ENCODE measurements around the gene SMPX.

Gene SMPX

DNA sequence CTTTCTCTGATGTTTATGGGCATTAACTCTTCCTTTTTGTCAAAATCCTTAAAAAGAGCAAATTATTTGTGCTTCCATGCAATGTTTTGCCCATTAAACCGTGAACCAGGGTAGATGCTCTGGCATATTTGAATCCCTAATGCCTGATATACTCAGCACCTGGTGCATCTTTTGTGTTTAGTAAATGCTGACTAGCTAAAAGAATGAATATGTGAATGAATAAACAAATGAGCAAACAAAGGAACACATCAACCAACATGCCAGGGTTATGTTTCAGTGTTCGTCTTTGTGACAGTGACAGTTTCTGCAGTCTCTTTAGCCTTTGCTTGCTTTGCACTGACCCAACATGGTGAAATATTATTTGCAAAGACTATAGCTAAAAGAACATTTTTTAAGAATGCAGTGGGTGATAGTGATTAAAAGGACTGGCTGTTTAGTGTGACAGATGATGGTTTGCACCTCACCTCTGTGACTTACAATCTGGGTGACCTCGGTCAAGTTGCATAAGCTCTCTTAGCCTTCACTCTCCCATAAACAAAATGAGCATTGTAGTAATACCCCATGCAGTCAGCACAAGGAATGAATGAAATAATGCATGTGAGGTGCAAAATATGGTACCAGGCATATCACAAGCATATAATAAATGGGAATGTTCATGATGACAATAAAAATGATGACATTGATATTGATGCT is 29.5 kb downstream of the SMPX start:
- H3K4me3 ChIP-seq (ENCODE audit: low read depth, low read length), result no peak overlapping the region
- no peak for DNase-seq (ENCODE audit: low read depth)
- TF ChIP-seq CTCF (conservative IDR thresholded peaks at IDR 0.05; ENCODE audit: low read depth, low read length), result no peak

DNA sequence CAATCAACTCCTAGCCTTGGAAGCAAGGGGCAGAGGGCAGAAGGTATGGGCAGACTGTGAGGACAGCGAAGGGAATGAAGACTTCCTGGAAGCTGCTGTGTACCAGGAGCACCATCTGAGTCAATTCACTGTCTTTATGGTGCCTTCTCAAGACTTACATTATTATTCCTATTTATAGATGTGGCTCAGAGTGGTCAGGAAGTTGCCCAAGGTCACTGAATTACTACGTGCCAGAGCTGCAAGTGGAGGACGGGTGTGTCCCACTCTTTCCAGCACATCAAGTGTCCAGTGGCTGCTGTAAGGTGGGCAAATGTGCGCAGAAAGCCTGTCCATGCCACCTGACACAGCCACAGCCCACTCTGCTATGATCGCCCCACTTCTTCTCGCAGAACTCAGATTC is 32.0 kb downstream of the SMPX start:
- no peak for TF ChIP-seq CTCF (conservative IDR thresholded peaks at IDR 0.05; ENCODE audit: low read depth, low read length)
- no peak for DNase-seq (ENCODE audit: low read depth)
- H3K4me3 ChIP-seq (ENCODE audit: low read depth, low read length), result no peak overlapping the region

- TF ChIP-seq CTCF (conservative IDR thresholded peaks at IDR 0.05; ENCODE audit: low read depth, low read length), result peak; percentile 71
- H3K4me3 ChIP-seq (ENCODE audit: low read depth, low read length), result no peak overlapping the region
- DNase-seq (ENCODE audit: low read depth), result peak; percentile 79
These were observed 32.4 kb downstream of the SMPX start for GRCh38 chrX:21725496-21725895.

- no peak for TF ChIP-seq CTCF (conservative IDR thresholded peaks at IDR 0.05; ENCODE audit: low read depth, low read length)
- no peak for DNase-seq (ENCODE audit: low read depth)
- no peak overlapping the region for H3K4me3 ChIP-seq (ENCODE audit: low read depth, low read length)
These were observed 34.1 kb downstream of the SMPX start for GRCh38 chrX:21723814-21724213.

DNA sequence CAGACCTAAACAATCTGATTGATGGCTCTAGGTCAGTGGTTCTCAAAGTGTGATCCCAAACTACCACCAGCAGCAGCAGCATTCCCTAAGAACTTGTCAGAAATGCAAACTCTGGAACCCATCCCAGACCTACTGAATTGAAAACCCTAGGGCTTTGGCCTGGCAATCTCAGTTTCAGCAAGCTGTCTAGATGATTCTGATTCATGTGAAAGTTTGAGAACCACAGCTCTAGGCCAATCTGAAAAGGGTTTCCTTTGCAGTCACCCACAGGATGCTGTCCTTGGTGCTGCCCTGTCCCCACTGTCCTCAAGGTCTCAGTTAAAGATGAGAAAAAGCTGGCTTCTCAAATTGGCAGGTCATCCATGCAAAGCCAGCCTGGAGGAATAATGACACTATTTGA is 34.8 kb downstream of the SMPX start:
- TF ChIP-seq CTCF (conservative IDR thresholded peaks at IDR 0.05; ENCODE audit: low read depth, low read length), result no peak
- no peak overlapping the region for H3K4me3 ChIP-seq (ENCODE audit: low read depth, low read length)
- no peak for DNase-seq (ENCODE audit: low read depth)

DNA sequence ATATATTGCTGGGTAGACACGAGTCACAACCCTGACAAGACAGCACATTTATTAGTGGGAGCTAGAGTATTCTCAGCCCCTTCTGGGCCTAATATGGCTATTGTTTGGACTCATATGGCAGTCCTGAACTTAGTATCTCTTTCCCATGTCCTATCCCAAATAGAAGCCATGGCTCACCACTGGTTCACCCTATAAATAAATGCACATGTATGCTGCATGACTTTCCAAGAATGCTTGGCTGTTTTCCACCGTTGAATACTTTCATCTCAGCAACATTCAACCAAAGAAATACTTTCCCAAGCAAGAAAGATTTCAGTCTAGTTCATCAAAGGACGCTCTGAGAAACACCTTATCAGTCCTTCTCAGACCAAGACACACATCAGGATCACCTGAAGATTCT is 36.7 kb downstream of the SMPX start:
- DNase-seq (ENCODE audit: low read depth), result peak; percentile 42
- TF ChIP-seq CTCF (conservative IDR thresholded peaks at IDR 0.05; ENCODE audit: low read depth, low read length), result no peak
- no peak overlapping the region for H3K4me3 ChIP-seq (ENCODE audit: low read depth, low read length)

DNA sequence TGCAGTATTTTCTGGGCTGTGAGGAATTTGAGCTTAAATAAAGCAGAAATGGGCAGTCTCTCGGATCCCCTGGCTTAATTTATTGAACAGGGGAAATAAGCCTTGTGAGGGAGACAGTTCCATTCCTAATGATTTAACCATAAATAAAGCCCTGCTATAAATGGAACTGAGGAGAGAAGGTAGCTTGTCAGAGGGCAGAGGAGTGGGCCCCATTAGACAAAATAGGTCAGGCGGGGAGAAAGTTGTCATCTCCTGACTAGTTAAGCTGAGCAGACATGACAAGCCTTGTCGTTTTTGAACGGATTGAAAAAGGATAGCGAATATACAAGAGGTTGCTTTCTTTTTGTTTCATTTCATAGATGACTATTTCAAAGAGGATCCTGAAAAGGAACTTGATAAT is 39.3 kb downstream of the SMPX start:
- H3K4me3 ChIP-seq (ENCODE audit: low read depth, low read length), result no peak overlapping the region
- DNase-seq (ENCODE audit: low read depth), result no peak
- no peak for TF ChIP-seq CTCF (conservative IDR thresholded peaks at IDR 0.05; ENCODE audit: low read depth, low read length)
